Hematopoietic multipotent progenitor cell treated with erythropoietin and hydrocortisone succinate and interleukin-3 and kit ligand, for 17 days (in vitro differentiated cells): ENCODE results near the gene CDH16.

ENCODE experiments used
- DNase-seq: peaks from one replicate; pipeline ENCODE4 v3.0.0-alpha.2; 2015; ENCODE audit warnings: low spot score

CDH16 gene

GRCh38 chr16:66926961-66927436 lies 8.3 kb upstream of the CDH16 start:
- no peak for DNase-seq

- DNase-seq: no peak
These were observed 7.7 kb upstream of the CDH16 start for GRCh38 chr16:66926171-66926947.

GRCh38 chr16:66925322-66925840 lies 6.7 kb upstream of the CDH16 start, which contains the start of gene RRAD:
Gene RRAD (minus strand): TSS chr16:66925535. CDS start chr16:66925179, 356 bp downstream.
- DNase-seq: no peak

GRCh38 chr16:66924527-66925321 lies 6.0 kb upstream of the CDH16 start:
- DNase-seq: peak; percentile 23

GRCh38 chr16:66923866-66924265 lies 5.2 kb upstream of the CDH16 start:
- DNase-seq: no peak

GRCh38 chr16:66923247-66923731 lies 4.6 kb upstream of the CDH16 start:
- DNase-seq: no peak

- DNase-seq: no peak
These were observed 3.2 kb upstream of the CDH16 start for GRCh38 chr16:66921729-66922450.

GRCh38 chr16:66920924-66921680 lies 2.4 kb upstream of the CDH16 start:
- DNase-seq: no peak

GRCh38 chr16:66920299-66920590 lies 1.6 kb upstream of the CDH16 start:
- DNase-seq: no peak

GRCh38 chr16:66919569-66920298 lies 1.0 kb upstream of the CDH16 start:
- no peak for DNase-seq

- DNase-seq: no peak
These were observed 330 bp downstream of the CDH16 start for GRCh38 chr16:66918355-66918754.

- no peak for DNase-seq
These were observed 944 bp downstream of the CDH16 start for GRCh38 chr16:66917741-66918140.

- no peak for DNase-seq
These were observed 2.2 kb downstream of the CDH16 start for GRCh38 chr16:66916518-66916917.

- no peak for DNase-seq
These were observed 3.6 kb downstream of the CDH16 start for GRCh38 chr16:66915041-66915440.

- DNase-seq: no peak
These were observed 4.1 kb downstream of the CDH16 start for GRCh38 chr16:66914541-66914940.

- no peak for DNase-seq
These were observed 5.0 kb downstream of the CDH16 start for GRCh38 chr16:66913711-66914110.

GRCh38 chr16:66913081-66913480 lies 5.6 kb downstream of the CDH16 start:
- no peak for DNase-seq

- no peak for DNase-seq
These were observed 6.9 kb downstream of the CDH16 start for GRCh38 chr16:66911801-66912200.

- DNase-seq: no peak
These were observed 7.6 kb downstream of the CDH16 start for GRCh38 chr16:66911112-66911511.

- DNase-seq: no peak
These were observed 8.3 kb downstream of the CDH16 start for GRCh38 chr16:66910175-66910940.
